H1 (cell line): ENCODE results near the gene AMPH. TPM values are rescaled to one million over a fixed set of nuclear protein-coding genes. Genes with fewer than 3 reads are reported as not detected.

Experiments
- FOSL1 ChIP-seq: IDR thresholded peaks from 2 replicates; pipeline ENCODE4 v1.6.1; 2011; ENCODE audit warnings: mild to moderate bottlenecking, low read depth, low read length, moderate library complexity; ENCODE audit not compliant: insufficient read depth
- GTF2F1 ChIP-seq: IDR thresholded peaks from 2 replicates; pipeline ENCODE4 v1.6.1; 2012; ENCODE audit warnings: low read depth, low read length, improper control_type of control experiment, borderline replicate concordance
- polyA plus RNA-seq, 7 experiments: library from polyadenylated mRNA; depleted of rRNA in 3 of 7; stranded (reverse) in 5 of 7; unstranded in 2 of 7; fragments of >200 nt in 5 of 7; fragments of 200-250 nt in 2 of 7; gene quantifications; 1 replicate in 5 of 7; 2 replicates in 1 of 7; 4 replicates in 1 of 7; pipeline versions ENCODE4 v1.2.1 to v1.2.3, GENCODE V29; 2011 to 2013; ENCODE audit warnings: missing spikeins in 2 of 7, mixed read lengths in 2 of 7
- total RNA-seq: library from RNA; stranded (reverse); fragmentation: NEBNext Ultra II Directional; extraction: Animal tissue kit (Norgen Biotek cat#: 25700); gene quantifications from 2 replicates; pipeline ENCODE4 v1.2.1, GENCODE V29; 2021

AMPH gene
- total and polyA plus RNA-seq, 2 of the 8 experiments (the other 6 are each of a cell fraction or from before 2014, with no cell fraction given): 7.3 to 12.2 TPM

GRCh38 chr7:38671911-38672905 is 41.0 kb upstream of the AMPH start (continued):
- TF ChIP-seq GTF2F1 (no peak), FOSL1 (no peak)
- TF ChIP-seq, all 59 proteins: peak for 0
